OCI-LY3 (cell line): ENCODE measurements around the gene CLEC16A.

Experiments used
- H2AFZ ChIP-seq: fragments of 200-600, 300-600 bp; shearing (Covaris generic); 2 replicates; pipeline ENCODE4 v1.6.0; 2014; ENCODE audit warnings: antibody characterized with exemption, low read depth, low read length
- H3K27ac ChIP-seq: fragments of 200-600, 300-600 bp; sonication (generic); 2 replicates; pipeline ENCODE4 v1.5.1; 2014; ENCODE audit warnings: mild to moderate bottlenecking, low read length, moderate library complexity, mixed read lengths
- H3K27me3 ChIP-seq: fragments of 200-600, 300-600 bp; sonication (generic); 2 replicates; pipeline ENCODE4 v1.6.1; 2014; ENCODE audit warnings: low read depth, low read length, mixed read lengths
- H3K36me3 ChIP-seq: fragments of 200-600, 300-600 bp; sonication (generic); replicated peaks from 2 replicates; pipeline ENCODE3; 2014; ENCODE audit warnings: low read depth, low read length, mixed read lengths
- H3K4me1 ChIP-seq: fragments of 300-600, 200-600 bp; sonication (generic); 2 replicates; pipeline ENCODE4 v1.6.1; 2014; ENCODE audit warnings: low read length, mixed read lengths
- H3K4me2 ChIP-seq: fragments of 200-600, 300-600 bp; sonication (generic); 2 replicates; pipeline ENCODE4 v1.6.1; 2014; ENCODE audit warnings: low read length, mixed read lengths
- H3K4me3 ChIP-seq: fragments of 300-600, 200-600 bp; sonication (generic); 2 replicates; pipeline ENCODE4 v1.5.1; 2014; ENCODE audit warnings: antibody characterized with exemption, mild to moderate bottlenecking, low read length, moderate library complexity
- H3K79me2 ChIP-seq: fragments of 300-600, 200-600 bp; shearing (Covaris generic); 2 replicates; pipeline ENCODE4 v1.6.1; 2014; ENCODE audit warnings: mild to moderate bottlenecking, low read length, mixed read lengths
- H3K9ac ChIP-seq: fragments of 300-600, 200-600 bp; shearing (Covaris generic); 2 replicates; pipeline ENCODE4 v1.6.0; 2014; ENCODE audit warnings: mild to moderate bottlenecking, low read length, moderate library complexity
- H3K9me3 ChIP-seq: fragments of 200-600, 300-600 bp; shearing (Covaris generic); 2 replicates; pipeline ENCODE4 v1.6.1; 2014; ENCODE audit warnings: low read length, mixed read lengths; ENCODE audit not compliant: insufficient read depth
- H4K20me1 ChIP-seq: fragments of 200-600, 300-600 bp; sonication (generic); 2 replicates; pipeline ENCODE4 v1.6.1; 2016; ENCODE audit warnings: low read length, mixed read lengths; ENCODE audit not compliant: insufficient read depth
- EZH2phosphoT487 ChIP-seq: fragments of 200-600 bp; shearing (Covaris generic); IDR thresholded peaks from 2 replicates; pipeline ENCODE4 v1.6.1; 2018; ENCODE audit warnings: antibody characterized with exemption, mixed run types, low read depth
- TF ChIP-seq, protein P1 (sequence below): fragments of 200-600, 300-600 bp; sonication (generic); IDR thresholded peaks from 2 replicates; pipeline ENCODE4 v1.5.1; 2014; ENCODE audit warnings: antibody characterized with exemption, low read length, low read depth

Gene CLEC16A

DNA sequence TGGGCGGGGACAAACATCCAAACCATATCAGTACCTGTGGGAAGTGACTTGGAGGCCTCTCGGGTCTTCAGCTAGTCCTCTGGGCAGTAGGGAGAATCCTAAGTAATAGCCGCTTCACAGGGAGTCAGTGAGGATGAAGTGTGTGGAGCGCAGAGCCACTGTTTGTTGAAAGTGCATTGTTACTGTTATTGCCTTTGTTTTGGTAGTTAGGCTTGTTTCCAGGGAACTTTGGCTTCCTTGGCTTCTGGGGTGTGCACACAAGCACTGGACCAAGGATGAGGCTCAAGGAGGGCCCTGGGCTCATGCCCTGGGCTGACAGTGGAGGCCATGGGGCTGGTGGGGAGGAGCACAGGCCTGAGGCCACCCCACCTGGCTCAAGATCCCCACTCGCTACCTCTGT is 141.6 kb downstream of the CLEC16A start:
- H3K27ac ChIP-seq = no peak overlapping the region
- TF ChIP-seq, protein P1, sequence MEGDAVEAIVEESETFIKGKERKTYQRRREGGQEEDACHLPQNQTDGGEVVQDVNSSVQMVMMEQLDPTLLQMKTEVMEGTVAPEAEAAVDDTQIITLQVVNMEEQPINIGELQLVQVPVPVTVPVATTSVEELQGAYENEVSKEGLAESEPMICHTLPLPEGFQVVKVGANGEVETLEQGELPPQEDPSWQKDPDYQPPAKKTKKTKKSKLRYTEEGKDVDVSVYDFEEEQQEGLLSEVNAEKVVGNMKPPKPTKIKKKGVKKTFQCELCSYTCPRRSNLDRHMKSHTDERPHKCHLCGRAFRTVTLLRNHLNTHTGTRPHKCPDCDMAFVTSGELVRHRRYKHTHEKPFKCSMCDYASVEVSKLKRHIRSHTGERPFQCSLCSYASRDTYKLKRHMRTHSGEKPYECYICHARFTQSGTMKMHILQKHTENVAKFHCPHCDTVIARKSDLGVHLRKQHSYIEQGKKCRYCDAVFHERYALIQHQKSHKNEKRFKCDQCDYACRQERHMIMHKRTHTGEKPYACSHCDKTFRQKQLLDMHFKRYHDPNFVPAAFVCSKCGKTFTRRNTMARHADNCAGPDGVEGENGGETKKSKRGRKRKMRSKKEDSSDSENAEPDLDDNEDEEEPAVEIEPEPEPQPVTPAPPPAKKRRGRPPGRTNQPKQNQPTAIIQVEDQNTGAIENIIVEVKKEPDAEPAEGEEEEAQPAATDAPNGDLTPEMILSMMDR = no peak
- TF ChIP-seq EZH2phosphoT487 = no peak
- no peaks in the 10 kb centered on the region for H3K79me2 ChIP-seq
- H2AFZ ChIP-seq = no peak overlapping the region
- H3K9ac ChIP-seq = no peak overlapping the region
- H3K4me1 ChIP-seq = peaks cover 18% of the 10 kb centered on the region
- H4K20me1 ChIP-seq = no peaks in the 10 kb centered on the region
- peaks cover 11% of the 10 kb centered on the region for H3K36me3 ChIP-seq
- H3K4me3 ChIP-seq = no peak overlapping the region
- H3K9me3 ChIP-seq = no peaks in the 10 kb centered on the region
- H3K4me2 ChIP-seq = no peak overlapping the region
- H3K27me3 ChIP-seq = no peaks in the 10 kb centered on the region

DNA sequence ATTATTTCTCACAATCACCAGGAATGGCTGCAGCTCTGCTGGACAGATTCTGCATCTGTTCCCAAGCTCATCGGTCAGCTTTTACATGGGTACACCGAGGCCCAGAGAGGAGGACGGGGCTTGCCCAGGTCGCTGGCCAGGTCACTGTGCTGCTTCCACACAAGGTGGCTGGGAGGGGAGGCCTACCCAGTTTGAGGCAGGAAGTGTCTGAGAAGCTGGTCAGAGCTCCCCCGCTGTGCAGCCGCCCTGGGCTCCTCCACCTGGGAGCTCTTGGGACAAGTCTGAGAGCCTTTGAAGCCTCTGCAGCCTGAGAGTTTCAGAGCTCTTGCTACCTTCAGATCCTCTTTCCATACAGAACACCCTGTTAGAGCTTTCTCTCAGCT is 143.3 kb downstream of the CLEC16A start:
- Histone ChIP-seq H3K79me2 (no peaks in the 10 kb centered on the region), H3K4me2 (no peak overlapping the region), H3K27ac (no peak overlapping the region), H3K4me3 (no peak overlapping the region), H3K4me1 (peaks cover 23% of the 10 kb centered on the region), H3K9ac (no peak overlapping the region), H3K27me3 (no peaks in the 10 kb centered on the region), H3K9me3 (no peaks in the 10 kb centered on the region), H4K20me1 (no peaks in the 10 kb centered on the region), H3K36me3 (peaks cover 10% of the 10 kb centered on the region), H2AFZ (no peak overlapping the region)
- TF ChIP-seq EZH2phosphoT487 = no peak
- TF ChIP-seq, protein P1 = no peak

DNA sequence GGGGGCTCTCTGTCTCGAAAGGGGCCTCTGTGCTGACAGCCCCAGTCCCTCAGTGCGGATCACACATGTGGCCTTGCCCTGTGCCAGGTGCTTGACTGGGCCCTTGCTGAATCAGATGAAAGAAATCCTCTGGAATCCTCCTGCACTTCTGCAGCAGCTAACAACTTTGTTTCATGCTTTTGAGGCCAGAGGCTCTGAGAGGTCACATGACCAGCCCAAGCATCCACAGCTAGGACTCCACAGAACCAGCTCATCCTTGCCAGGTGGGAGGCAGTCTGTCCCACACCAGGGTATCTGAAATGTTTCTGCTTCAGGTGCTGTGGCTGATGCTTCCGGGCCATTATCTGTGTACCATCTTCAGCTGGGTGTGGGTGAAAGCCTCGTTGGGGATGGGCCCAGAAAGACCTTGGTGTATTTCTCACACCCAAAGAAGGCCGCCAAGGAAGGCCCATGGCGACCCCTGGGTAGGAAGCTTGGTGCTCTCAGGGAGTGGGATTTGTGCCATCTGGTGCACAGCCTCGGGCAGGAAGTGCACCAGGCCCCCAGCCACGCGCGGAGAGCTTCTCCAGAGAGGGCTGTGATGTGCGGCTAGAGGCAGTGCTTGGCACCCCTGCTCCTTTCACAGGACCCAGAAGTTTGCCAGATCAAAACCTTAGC is 143.8 kb downstream of the CLEC16A start:
- TF ChIP-seq EZH2phosphoT487 = no peak
- TF ChIP-seq, protein P1 = no peak
- Histone ChIP-seq H3K9me3 (no peaks in the 10 kb centered on the region), H3K4me2 (no peak overlapping the region), H4K20me1 (no peaks in the 10 kb centered on the region), H2AFZ (no peak overlapping the region), H3K27me3 (no peaks in the 10 kb centered on the region), H3K4me1 (peaks cover 29% of the 10 kb centered on the region), H3K36me3 (peaks cover 10% of the 10 kb centered on the region), H3K4me3 (no peak overlapping the region), H3K27ac (no peak overlapping the region), H3K9ac (no peak overlapping the region), H3K79me2 (no peaks in the 10 kb centered on the region)

DNA sequence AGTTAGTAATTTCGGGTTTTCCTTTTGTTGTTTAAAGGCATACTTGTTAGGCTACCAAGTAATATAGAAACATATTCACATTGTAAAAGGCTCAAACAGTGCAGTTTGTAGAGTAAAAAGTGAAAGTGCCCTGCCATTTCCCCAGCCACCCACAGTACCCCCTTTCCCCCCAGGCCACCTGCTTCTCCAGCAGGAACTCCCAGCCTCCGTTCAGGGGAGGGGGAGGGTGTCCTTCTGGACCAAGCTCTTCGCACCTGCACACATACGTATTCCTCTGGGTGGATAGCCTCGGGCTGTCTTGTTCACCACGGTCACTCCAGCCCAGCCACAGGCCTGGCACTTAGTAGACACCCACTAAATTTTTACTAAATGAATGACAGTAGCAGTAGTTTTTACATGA is 144.5 kb downstream of the CLEC16A start:
- H3K9ac ChIP-seq = no peak overlapping the region
- H3K4me1 ChIP-seq = peaks cover 35% of the 10 kb centered on the region
- no peaks in the 10 kb centered on the region for H3K79me2 ChIP-seq
- H2AFZ ChIP-seq = no peak overlapping the region
- H3K9me3 ChIP-seq = no peaks in the 10 kb centered on the region
- no peaks in the 10 kb centered on the region for H3K27me3 ChIP-seq
- no peak overlapping the region for H3K27ac ChIP-seq
- H3K4me3 ChIP-seq = no peak overlapping the region
- no peak overlapping the region for H3K4me2 ChIP-seq
- H4K20me1 ChIP-seq = no peaks in the 10 kb centered on the region
- peaks cover 10% of the 10 kb centered on the region for H3K36me3 ChIP-seq
- no peak for TF ChIP-seq EZH2phosphoT487
- TF ChIP-seq, protein P1 = no peak
